ENCODE results near the gene LRPPRC.

The LRPPRC gene

GRCh38 chr2:43882312-43882711 lies 113.5 kb downstream of the LRPPRC start:
- in situ Hi-C loops (cut with HindIII; ENCODE audit: low sequenced_read_pairs), result no loop called here
- no peak for TF ChIP-seq CTCF (IDR thresholded peaks at IDR 0.05; ENCODE audit: low read depth, low read length)

DNA sequence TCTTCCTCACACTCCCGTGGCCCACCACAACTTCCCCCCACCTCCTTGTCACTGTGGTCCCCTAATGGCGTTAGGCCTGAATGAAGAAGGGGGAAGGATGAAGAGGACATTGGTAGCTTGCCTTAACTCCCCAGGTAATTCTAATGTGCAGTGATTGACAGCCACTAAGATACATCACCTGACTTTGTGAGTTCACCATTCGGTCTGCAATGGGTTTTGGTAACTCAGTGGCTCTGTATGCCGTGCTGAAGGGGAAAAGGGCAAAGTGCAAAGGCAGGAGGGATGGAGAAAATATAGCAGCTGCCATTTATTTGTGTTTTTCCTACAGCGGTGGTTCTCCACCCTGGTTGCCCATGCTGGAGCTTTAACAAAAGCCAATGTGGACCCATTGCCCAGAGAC lies 114.8 kb downstream of the LRPPRC start:
- H3K4me3 ChIP-seq (ENCODE audit: low read depth, low read length), result no peak overlapping the region
- in situ Hi-C loops (cut with HindIII; ENCODE audit: low sequenced_read_pairs), result no loop called here

More at GRCh38 chr2:43882312-43882711, 113.5 kb downstream of the LRPPRC start:
- H3K4me3 ChIP-seq (ENCODE audit: low read depth, low read length), result no peak overlapping the region
- DNase-seq (ENCODE audit: low read depth, low spot score), result no peak

GRCh38 chr2:43880471-43880870 lies 115.3 kb downstream of the LRPPRC start:
- DNase-seq (ENCODE audit: low read depth, low spot score), result no peak
- in situ Hi-C loops (cut with HindIII; ENCODE audit: low sequenced_read_pairs), result no loop called here
- H3K4me3 ChIP-seq (ENCODE audit: low read depth, low read length), result no peak overlapping the region
- TF ChIP-seq CTCF (IDR thresholded peaks at IDR 0.05; ENCODE audit: low read depth, low read length), result no peak

More for the DNA sequence above, 114.8 kb downstream of the LRPPRC start:
- no peak for TF ChIP-seq CTCF (IDR thresholded peaks at IDR 0.05; ENCODE audit: low read depth, low read length)
- no peak for DNase-seq (ENCODE audit: low read depth, low spot score)

DNA sequence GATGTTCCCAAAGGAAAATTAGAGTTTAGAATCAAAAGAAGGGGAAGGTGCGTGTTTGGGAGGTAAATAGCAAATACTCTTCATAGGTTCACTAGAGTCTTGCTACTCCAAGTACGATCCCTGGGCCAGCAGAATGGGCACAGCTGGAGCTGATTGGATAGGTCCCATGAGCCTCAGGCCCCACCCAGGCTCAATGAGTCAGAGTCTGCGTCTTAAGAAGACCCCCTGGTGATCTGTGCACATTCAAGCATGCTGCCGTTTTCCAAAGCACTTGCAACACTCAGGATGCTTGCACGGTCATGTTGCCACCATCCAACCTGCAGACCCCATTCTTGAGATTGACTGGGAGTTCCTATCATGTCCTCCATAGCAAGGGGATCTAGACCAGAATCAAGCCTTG lies 116.5 kb downstream of the LRPPRC start:
- in situ Hi-C loops (cut with HindIII; ENCODE audit: low sequenced_read_pairs), result no loop called here
- DNase-seq (ENCODE audit: low read depth, low spot score), result peak; percentile 63
- TF ChIP-seq CTCF (IDR thresholded peaks at IDR 0.05; ENCODE audit: low read depth, low read length), result no peak
- no peak overlapping the region for H3K4me3 ChIP-seq (ENCODE audit: low read depth, low read length)

DNA sequence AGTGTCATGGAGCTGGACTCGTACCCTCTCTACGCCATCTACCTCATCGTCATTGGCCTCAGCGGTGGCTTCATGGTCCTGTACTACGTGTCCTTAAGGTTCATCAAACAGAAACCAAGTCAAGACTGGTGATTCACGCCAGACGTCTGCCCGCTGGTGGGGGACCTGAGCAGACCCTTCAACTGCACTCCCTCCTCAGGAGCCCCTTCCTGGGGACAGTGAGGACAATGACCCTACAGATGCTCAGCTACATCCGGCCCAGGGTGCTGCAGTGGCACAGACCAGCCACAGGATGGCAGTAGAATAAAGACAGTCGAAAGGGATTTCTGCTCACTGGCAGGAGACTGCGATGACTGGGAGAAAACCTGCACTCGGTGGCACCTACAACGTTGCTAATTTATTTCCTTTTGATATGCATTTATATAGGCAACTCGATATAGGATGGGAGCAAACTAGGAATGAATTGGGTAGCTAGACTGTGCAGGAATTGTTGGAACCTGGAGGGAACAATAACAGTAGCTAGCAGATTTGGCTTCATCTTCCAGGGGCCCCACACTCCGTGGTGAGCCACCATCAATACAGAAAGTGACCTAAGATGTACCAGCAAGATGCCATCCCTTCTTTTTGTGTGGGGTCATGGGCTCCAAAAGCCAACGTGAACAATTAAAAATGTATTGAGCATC lies 117.9 kb downstream of the LRPPRC start:
- in situ Hi-C loops (cut with HindIII; ENCODE audit: low sequenced_read_pairs), result no loop called here
- DNase-seq (ENCODE audit: low read depth, low spot score), result peak; percentile 58
- peak; percentile 99 for TF ChIP-seq CTCF (IDR thresholded peaks at IDR 0.05; ENCODE audit: low read depth, low read length)
- no peak overlapping the region for H3K4me3 ChIP-seq (ENCODE audit: low read depth, low read length)

- no peak overlapping the region for H3K4me3 ChIP-seq (ENCODE audit: low read depth, low read length)
- no peak for DNase-seq (ENCODE audit: low read depth, low spot score)
- no peak for TF ChIP-seq CTCF (IDR thresholded peaks at IDR 0.05; ENCODE audit: low read depth, low read length)
- in situ Hi-C loops (cut with HindIII; ENCODE audit: low sequenced_read_pairs), result no loop called here
Observed at GRCh38 chr2:43874776-43875451, 120.9 kb downstream of the LRPPRC start.
